Left lung (tissue), 10 donors: ENCODE measurements around the gene OAT. TPM values are rescaled to one million over a fixed set of nuclear protein-coding genes. Genes with fewer than 3 reads are reported as not detected.
"Not testable (repeated sequence)": the region's sequence is repeated elsewhere in the genome, so short reads cannot be mapped to it uniquely, and the experiment has no call there.

ENCODE experiments used
- ATAC-seq: fragments of 200-7000 bp; cut with Tn5 transposase; one replicate; pipeline ENCODE4 v1.9.1; 2020; ENCODE audit warnings: moderate library complexity
- DNase-seq, 4 donors: peaks; one replicate each; pipeline ENCODE4 v3.0.0-alpha.2; 2013 to 2020
- H3K27ac ChIP-seq, 2 donors: fragments of 200-600 bp; sonication (generic) in 1 of 2; one replicate each; pipeline versions ENCODE4 v1.5.0 to v1.8.0; 2020 to 2021
- H3K27me3 ChIP-seq, 2 donors: fragments of 200-600 bp; sonication (generic) in 1 of 2; one replicate each; pipeline versions ENCODE4 v1.5.0 to v1.8.0; 2020 to 2021
- H3K36me3 ChIP-seq, 2 donors: fragments of 200-600 bp; sonication (generic) in 1 of 2; one replicate each; pipeline versions ENCODE4 v1.5.0 to v1.8.0; 2020 to 2021
- H3K4me1 ChIP-seq, 2 donors: fragments of 200-600 bp; one replicate each; pipeline ENCODE4 v1.8.0; 2021
- H3K4me3 ChIP-seq, 2 donors: fragments of 200-600 bp; sonication (generic) in 1 of 2; one replicate each; pipeline versions ENCODE4 v1.5.0 to v1.8.0; 2020 to 2021; ENCODE audit warnings: mild to moderate bottlenecking in 1 of 2
- H3K9me3 ChIP-seq, 2 donors: fragments of 200-600 bp; sonication (generic) in 1 of 2; one replicate each; pipeline versions ENCODE4 v1.5.0 to v1.8.0; 2020 to 2021
- intact Hi-C, 2 donors: fragments of 100-400 bp; cut with DNase I; formaldehyde crosslinking; loops; one replicate each; pipeline versions ENCODE4 v1.11.2 to v1.14.2; 2022
- polyA plus RNA-seq, 6 donors: library from polyadenylated mRNA; unstranded; fragments of 120-200 nt; gene quantifications; one replicate each; pipeline ENCODE4 v1.2.1, GENCODE V29; 2013; ENCODE audit not compliant: insufficient read length in 6 of 6
- total RNA-seq, 2 donors: library from RNA; stranded (reverse); fragmentation: NEBNext Ultra II Directional; extraction: Animal tissue kit (Norgen Biotek cat#: 25700); gene quantifications; one replicate each; pipeline ENCODE4 v1.2.1, GENCODE V29; 2021
- TF ChIP-seq, protein P1 (sequence below), 2 donors: fragments of 200-600 bp; sonication (generic) in 1 of 2; IDR thresholded peaks; one replicate each; pipeline versions ENCODE4 v1.5.0 to v1.8.0; 2021; ENCODE audit warnings: antibody characterized with exemption in 2 of 2
- donor health status: DM: no; HTN: yes; CAD: no.
- donor health status: DM: no; HTN: no; CAD: no.

OAT gene
- total and polyA plus RNA-seq, 8 donors: 64.0 to 91.1 (median 84.9) TPM

DNA sequence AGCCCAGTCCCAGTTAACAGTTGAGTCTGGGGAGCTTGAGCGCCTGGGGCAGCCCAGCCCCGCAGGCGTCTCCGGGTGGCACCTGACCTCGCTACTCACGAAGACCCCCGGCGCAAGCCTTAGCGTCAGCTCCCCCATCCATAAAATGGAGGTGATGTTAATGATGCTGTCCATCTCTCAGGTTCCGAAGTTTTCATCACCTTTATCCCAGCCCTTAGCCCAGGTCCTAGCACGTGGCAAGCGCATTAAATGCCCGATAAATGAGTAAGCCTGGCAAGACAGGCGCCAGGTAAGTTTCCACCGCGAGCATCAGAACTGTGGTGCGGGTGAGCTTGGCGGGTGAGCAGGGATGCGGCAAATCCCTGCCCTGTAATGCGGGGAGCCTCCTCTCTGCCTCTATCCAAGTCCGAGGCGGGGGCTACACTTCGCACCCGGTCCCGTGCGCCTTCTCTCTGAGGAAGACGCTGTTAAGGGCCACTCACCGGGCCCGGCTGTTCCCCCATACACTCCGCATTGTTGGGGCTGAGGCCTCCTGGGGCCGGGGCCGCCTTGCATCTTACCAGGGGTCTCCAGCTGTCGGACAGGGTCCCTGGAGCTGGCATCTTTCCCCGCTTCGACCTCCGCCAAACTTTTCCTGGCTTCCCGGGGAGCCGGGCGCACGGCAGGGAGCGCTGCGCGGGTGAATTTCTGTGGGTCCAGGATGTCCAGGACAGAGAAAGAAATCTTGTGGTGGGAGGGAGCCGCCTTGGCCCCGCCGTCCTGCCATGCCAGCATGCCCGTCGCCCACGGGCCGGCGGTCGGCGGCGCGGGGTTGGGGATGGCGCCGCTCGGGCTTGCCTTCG lies 30.7 kb upstream of the OAT start:
- Histone ChIP-seq H3K36me3 (no peaks in the 10 kb centered on the region), H3K27ac (no peak overlapping the region), H3K4me1 (peaks cover 0 to 29% of the 10 kb centered on the region in 2 donors), H3K27me3 (peaks cover 84 to 100% of the 10 kb centered on the region in 2 donors), H3K9me3 (no peaks in the 10 kb centered on the region), H3K4me3 (no peak overlapping the region)
- no peak for DNase-seq
- intact Hi-C loops: no loop called here
- ATAC-seq: no peak
- TF ChIP-seq, protein P1, sequence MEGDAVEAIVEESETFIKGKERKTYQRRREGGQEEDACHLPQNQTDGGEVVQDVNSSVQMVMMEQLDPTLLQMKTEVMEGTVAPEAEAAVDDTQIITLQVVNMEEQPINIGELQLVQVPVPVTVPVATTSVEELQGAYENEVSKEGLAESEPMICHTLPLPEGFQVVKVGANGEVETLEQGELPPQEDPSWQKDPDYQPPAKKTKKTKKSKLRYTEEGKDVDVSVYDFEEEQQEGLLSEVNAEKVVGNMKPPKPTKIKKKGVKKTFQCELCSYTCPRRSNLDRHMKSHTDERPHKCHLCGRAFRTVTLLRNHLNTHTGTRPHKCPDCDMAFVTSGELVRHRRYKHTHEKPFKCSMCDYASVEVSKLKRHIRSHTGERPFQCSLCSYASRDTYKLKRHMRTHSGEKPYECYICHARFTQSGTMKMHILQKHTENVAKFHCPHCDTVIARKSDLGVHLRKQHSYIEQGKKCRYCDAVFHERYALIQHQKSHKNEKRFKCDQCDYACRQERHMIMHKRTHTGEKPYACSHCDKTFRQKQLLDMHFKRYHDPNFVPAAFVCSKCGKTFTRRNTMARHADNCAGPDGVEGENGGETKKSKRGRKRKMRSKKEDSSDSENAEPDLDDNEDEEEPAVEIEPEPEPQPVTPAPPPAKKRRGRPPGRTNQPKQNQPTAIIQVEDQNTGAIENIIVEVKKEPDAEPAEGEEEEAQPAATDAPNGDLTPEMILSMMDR (IDR thresholded peaks at IDR 0.05): no peak

DNA sequence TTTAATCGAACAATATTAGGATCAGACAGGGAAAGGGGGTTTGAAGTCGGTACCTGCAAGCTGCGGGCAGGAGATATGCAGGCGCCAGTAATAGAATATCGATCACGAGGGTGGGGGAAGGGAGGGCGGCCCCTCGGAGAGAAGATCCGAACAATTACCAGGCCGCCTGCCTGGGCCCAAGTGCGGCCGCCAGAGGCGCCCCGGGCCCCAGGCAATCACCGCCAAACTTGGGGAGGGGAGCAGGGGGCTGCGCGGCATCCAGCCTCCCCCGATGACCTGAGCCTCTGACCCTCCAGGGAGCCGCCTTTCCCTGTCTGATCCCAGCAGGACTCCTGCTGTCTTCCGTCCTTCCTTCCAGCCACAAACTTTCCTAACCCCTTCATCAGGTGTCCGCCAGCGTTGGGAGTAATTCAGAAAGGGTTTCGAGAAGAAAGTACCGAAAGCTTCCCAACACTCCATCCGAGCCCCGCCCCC lies 30.0 kb upstream of the OAT start:
- intact Hi-C loops: no loop called here
- Histone ChIP-seq H3K4me3 (no peak overlapping the region), H3K27ac (no peak overlapping the region), H3K9me3 (no peaks in the 10 kb centered on the region), H3K27me3 (peaks cover 79 to 100% of the 10 kb centered on the region in 2 donors), H3K36me3 (no peaks in the 10 kb centered on the region), H3K4me1 (peaks cover 0 to 29% of the 10 kb centered on the region in 2 donors)
- TF ChIP-seq, protein P1 (IDR thresholded peaks at IDR 0.05): no peak
- DNase-seq: no peak
- ATAC-seq: no peak

DNA sequence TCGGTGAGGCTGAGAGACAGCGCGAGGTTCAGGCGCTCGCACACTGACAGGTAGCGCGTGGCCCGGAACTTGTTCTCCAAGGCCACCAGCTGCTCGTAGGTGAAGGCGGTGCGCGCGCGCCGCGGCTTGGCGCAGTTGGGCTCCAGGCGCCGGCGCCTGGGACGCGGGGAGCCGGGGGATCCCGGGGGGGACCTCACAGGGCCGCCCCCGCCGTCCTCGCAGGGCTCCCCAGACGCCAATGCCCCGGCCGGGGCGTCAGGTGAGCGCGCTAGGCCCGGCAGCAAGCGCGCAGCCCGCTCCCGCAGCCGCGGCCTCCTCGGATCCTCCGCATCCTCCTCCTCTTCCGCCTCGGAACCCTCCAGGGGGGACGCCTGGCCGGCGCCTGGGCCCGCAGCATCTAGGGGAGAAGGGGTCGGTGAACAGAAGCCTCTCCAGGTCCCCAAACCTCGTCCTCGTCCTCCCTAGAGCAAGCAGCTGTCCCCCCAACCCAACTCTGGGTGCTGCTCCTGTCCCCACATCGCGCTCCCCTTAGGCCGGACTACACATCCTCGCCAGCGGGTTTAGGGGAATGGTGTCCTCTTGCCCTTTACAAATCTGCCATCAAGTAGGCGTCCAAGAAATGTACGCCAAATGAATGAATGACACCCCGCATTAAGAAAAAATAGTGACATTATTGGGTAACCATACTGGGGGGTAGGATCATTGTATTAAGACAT lies 29.2 kb upstream of the OAT start:
- TF ChIP-seq, protein P1 (IDR thresholded peaks at IDR 0.05): no peak
- no peaks in the 10 kb centered on the region for H3K36me3 ChIP-seq
- no peak overlapping the region for H3K27ac ChIP-seq
- H3K4me3 ChIP-seq: no peak overlapping the region
- ATAC-seq (no peak), DNase-seq (no peak)
- H3K27me3 ChIP-seq: peaks cover 72 to 100% of the 10 kb centered on the region in 2 donors
- peaks cover 0 to 29% of the 10 kb centered on the region in 2 donors for H3K4me1 ChIP-seq
- no peaks in the 10 kb centered on the region for H3K9me3 ChIP-seq
- intact Hi-C loops: no loop called here

DNA sequence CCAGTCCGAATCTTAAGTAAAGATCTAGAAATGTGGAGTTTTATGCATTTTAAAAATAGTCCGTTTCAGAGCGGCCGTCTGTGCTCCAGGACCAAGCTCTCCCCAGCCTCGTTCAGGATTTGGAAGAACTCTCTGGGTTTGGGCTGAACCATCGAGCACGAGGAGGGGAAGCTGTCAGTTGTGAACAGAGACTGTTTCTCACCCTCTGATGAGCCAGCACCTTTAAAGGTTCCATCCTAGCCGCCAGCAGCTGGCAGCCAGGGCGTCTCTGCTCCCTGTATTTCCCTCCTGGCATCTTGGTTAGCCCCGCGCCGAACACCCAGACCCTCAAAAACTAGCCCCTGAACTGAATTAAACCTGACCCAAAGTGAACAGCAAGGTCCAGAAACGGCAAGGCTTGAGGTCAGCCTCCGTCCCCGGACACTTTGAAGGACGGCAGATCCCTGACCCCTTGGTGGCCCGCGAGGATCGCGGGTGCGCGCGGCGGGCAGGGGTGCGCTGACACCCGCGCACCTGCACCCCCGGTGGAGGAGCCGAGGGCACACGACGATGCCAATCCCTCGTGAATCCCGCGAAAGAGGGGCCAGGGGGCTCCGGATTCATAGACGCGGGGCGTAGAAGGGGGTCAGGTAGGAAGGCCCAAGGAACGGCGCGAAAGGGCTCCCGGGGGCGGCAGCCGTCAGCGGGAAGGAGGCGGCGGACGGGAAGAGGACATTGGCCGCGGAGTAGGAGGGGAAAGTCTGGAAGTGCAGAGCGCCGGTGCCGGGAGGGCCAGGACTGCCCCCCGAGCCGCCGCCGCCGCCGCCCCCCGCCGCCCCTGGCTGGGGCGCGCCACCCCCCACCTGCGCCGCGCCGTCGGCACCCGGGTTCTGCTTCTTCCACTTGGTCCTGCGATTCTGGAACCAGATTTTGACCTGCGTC lies 28.4 kb upstream of the OAT start:
- DNase-seq: no peak
- Histone ChIP-seq H3K4me3 (no peak overlapping the region), H3K27me3 (peaks cover 65 to 100% of the 10 kb centered on the region in 2 donors), H3K9me3 (no peaks in the 10 kb centered on the region), H3K36me3 (no peaks in the 10 kb centered on the region), H3K27ac (no peak overlapping the region), H3K4me1 (peaks cover 0 to 29% of the 10 kb centered on the region in 2 donors)
- intact Hi-C loops: no loop called here
- no peak for ATAC-seq
- TF ChIP-seq, protein P1 (IDR thresholded peaks at IDR 0.05): no peak

DNA sequence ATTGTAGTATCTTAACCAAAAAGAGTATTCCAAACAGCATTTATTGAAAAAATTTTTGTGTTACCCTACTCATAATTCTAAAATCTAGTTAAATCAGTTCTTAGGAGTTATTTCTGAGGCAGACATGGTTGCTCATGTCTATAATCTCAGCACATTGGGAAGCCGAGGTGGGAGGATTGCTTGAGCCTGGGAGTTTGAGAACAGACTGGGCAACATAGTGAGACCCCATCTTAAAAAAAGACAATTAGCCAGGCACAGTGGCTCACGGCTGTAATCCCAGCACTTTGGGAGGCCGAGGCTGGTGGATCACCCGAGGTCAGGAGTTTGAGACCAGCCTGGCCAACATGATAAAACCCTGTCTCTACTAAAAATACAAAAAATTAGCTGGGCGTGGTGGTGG lies 23.0 kb upstream of the OAT start:
- H3K27me3 ChIP-seq: peaks cover 11 to 56% of the 10 kb centered on the region in 2 donors
- H3K9me3 ChIP-seq, ATAC-seq, H3K4me3 ChIP-seq, intact Hi-C loops, H3K27ac ChIP-seq, H3K36me3 ChIP-seq, H3K4me1 ChIP-seq, DNase-seq: not testable (repeated sequence)
